Mammary epithelial cell (primary cell): ENCODE results near the gene HAL.

Experiments
- CTCF ChIP-seq, 2 donors: IDR thresholded peaks in 1 of 2; conservative IDR thresholded peaks in 1 of 2; 2 replicates each; pipeline ENCODE4 v1.5.1; 2011 to 2012; ENCODE audit warnings: inconsistent platforms in 2 of 2, low read length in 2 of 2, mild to moderate bottlenecking in 2 of 2, control low read depth in 1 of 2, low read depth in 1 of 2; ENCODE audit not compliant: insufficient read depth in 1 of 2; ENCODE audit errors: extremely low read depth in 1 of 2
- EZH2 ChIP-seq: IDR thresholded peaks from 2 replicates; pipeline ENCODE4 v1.6.1; 2012; ENCODE audit warnings: low read length, inconsistent platforms, borderline replicate concordance

DNA sequence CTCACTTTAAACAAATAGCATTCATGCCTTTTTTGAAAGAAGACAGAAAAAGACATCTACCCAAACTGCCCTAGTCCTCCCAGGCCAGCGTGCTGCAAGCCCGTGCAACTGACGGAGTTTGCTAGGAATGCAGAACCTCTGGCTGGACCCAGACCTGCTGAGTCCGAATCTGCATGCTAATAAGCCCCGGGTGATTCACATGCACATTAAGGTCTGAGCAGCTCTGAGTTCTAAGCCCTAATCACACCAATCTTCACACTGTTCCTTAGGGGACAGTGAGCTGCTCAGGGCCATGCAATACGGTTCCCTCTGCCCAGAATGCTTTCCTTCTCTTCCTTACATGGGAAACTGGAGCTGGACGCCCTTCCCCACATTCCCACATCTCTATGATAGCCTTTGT lies 25.2 kb downstream of the HAL start:
- TF ChIP-seq CTCF (conservative IDR thresholded peaks at IDR 0.05 in 1 of 2, IDR thresholded peaks at IDR 0.05 in 1 of 2; ENCODE audit: extremely low read depth in 1 of 2, insufficient read depth in 1 of 2, low read depth in 1 of 2, low read length in 2 of 2) (no peak), EZH2 (no peak)
